ENCODE results near the gene MCM9.
A peak's percentile ranks its signal among the peaks of the same experiment; 100 is the strongest.

MCM9 gene

DNA sequence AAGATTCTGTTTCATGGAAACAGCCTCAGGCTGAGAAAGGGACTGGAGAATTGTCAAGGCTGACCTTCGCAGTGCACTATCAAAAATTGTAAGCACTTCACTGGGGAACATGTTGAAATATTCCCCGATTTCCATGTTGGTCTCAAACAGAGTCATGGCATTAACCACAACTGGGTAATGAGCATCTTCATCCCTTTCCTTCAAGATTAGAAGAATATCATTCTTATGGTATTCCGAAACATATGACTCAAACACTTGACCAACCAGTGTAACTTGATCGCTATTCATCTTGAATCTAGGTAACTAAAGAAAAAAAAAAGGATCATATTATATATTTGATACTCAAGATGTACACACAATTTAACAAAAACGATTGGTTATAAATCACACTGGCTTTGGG lies 3.5 kb downstream of the MCM9 start:
- no peak for DNase-seq

DNA sequence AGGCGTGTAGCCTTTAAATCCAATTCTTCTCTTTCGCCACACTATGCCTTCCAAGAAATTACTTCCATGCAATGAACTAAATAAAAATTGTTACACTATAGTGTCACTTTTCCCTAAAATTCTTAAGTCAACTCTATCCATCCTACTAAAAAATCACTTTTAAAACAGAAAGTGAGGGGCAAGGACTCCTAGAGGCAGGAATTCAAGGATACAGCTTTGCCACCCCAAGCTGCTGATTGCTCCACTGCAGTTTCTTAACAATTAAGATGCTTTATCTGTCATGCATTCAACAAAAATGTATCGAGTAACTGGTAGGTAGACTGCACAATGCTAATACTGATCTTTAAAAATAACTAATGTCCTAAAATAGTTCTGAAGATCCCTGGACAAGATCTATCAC lies 4.3 kb downstream of the MCM9 start:
- no peak for DNase-seq

DNA sequence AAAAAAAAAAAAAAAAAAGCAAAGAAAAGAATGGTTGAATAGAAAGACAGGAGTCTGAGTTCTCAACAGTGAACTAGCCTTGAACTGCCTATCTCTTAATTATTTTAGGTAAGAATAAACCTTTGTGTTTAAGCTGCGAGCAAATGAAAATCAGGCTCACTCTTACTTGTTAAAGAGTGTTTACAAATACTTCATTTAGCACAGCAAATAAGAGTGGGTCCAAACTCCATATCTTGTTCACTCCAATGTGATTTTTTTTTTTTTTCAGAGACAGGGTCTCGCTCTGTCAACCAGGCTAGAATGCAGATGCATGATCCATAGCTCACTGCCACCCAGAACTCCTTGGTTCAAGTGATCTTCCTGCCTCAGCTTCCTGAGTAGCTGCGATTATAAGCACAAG lies 11.9 kb downstream of the MCM9 start:
- no peak for DNase-seq

DNA sequence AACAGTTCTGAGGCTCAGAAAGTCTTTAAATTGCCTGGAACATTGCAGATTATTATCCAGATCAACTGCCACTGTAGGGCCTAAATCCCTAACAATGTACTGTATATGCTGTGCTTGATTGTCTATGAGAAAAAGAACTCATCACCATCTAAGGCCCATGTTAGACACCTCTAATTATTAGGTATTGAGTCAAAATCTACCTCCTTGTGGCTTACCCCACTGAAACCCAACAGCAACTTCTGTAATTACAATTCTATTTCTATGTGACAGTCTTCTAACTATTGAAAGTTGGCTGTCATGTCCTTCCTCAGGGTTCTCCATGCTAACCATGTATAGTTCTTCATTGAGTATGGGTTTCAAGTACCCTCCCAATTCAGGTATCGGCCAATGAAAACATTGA lies 13.9 kb downstream of the MCM9 start:
- no peak for DNase-seq

DNA sequence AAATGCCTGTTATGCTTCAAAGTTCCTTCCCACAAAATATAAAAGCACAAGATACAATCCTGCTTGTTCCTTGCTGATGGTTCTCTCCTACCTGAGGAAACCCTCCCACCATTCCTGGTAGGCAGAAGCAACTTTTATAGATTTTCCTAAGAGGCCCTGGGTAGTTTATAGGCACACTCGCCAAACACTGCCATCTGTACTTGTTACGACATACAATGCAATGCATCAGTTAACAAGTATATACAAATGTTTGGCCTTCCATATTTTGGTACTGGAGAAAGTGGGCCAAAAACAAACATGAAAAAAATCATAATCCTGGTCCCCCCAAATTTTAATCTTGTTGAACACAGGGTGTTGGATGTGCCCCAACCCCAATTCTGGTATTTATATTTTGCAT lies 16.6 kb downstream of the MCM9 start:
- no peak for DNase-seq

DNA sequence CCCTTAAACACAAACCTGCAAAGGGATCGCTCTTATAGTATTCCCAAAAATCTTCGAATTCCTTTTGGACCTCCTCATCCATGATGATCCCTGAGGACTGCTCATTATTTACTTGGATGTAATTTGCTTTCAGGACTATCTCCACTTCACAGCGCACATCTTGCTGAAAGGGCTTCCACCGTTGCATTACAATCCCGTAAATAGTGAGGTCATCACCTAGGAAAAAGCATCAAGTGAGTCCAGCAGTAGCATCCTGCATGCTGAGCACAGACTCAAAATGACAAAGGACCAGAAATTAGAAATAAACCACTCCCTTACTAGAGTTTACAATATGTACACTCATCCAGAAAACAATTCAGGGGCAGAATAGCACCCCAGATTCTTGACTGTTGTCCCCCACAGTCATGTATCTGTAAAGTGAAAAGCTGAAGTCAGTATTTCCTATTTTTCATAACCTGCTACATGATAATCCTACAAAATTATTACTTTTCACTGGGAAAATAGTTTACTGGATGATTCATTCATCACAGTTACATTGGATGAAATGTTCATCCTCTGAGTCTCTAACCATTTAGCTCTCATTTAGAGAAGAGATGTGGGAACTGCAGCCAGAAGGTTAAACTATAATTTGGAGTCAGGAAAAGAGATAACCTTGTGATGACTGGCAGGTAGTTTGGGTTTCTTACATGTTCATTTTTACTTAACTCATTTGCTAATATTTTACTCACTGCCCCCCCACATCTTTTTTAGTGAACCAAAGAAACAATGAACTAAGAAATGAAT lies 17.2 kb downstream of the MCM9 start:
- no peak for DNase-seq

DNA sequence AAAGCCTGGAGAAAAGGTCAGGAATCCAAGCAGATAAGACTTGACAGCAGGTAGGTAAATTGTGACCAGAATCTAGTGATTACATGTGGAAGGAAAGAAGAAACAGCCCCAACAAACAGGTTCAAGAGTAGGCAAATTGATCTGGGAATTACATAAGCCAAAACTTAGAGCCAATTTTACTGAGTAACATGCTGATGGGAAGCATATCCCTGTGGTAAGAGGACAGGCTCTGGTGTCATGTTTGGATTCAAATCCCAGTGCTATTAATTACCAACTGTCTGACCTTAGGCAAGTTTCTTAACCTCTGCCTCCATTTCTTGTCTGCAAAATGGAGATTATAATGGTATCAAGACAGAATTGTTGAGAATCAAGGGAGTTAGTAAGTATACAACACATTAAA lies 20.4 kb downstream of the MCM9 start:
- DNase-seq = no peak

DNA sequence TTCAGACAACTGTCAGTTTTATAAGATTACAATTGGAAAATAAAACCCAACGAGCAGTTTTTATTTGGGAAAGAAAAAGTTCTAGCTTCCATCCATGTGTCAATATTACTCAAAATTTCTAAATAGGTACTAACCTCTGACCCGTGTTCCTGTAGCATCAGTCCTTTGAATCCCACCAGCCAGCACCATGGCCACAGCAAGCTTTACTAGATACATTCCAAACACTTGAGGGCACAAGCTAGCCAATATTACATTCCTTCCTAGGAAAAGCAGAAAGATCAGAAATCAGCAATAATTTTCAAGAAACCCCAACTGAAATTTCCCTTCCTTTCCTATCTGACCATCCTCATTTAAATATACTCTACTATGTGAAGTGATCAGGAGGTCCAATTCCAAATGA lies 21.8 kb downstream of the MCM9 start:
- DNase-seq = no peak

DNA sequence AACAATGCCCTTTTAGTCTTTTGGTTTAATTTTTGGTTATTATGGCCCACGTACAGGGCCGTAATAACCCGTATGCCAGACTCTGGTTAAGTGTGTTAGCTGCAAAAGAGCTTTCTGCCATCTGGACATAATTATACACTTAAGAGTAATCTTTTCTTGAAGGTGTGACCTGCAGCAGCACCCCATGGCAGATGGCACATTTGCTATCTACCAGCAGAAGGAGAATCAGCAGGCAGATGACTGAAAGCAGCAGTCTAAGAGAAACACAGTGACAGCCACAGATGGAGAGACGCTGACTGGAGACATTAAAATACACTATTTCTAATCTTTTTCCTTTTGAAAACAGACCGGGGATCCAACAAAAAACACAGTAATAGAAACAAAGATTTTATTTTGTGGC lies 22.3 kb downstream of the MCM9 start:
- no peak for DNase-seq

DNA sequence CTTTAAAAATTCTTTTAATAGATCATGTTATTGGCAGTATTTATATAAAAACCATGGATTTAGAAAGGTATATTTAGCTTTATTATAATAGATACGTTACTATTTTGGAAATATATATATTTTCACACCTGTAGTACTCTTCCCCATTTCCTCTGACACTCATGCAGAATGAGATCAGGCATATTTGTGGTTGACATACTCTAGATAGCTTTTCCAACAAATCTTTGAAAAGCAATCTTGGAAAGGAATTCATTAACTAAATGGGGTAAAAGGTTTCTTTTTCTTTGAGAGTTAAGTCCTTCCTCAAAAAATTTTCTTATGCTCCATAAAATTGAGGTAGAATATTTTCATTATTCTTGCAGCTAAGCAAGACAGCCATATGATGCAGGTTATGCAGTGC lies 26.5 kb downstream of the MCM9 start:
- DNase-seq = no peak

DNA sequence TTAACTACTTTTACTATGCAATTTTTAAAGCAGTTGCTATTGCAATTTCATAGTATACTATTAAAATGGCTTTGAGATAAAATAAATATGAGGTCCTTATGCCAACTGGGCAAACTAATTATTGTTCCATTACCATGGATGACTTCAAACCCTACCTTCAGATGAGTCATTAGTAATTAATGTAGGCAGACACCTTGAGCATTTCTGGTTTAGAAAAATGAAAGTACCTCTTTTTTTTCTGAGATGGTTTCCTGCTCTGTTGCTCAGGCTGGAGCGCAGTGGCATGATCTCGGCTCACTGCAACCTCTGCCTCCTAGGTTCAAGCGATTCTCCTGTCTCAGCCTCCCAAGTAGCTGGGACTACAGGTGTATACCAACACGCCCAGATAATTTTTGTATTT lies 29.1 kb downstream of the MCM9 start:
- DNase-seq = no peak

DNA sequence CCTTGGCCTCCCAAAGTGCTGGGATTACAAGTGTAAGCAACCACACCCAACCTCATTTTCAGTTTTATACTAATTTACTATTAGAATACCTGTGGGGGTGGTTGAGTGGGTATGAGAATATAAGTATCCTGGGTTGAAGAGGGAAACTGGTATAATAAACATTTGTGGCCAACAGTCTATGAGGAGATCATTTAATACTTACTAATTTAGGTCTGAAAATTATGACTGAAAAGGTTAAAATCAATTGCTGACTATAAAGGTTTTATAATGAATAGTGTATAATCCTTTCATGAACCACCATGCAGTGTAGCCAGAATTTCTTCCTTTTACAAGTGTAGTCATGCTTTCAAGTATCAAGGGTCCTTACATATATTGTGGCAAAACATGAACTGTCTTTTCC lies 29.9 kb downstream of the MCM9 start:
- no peak for DNase-seq

DNA sequence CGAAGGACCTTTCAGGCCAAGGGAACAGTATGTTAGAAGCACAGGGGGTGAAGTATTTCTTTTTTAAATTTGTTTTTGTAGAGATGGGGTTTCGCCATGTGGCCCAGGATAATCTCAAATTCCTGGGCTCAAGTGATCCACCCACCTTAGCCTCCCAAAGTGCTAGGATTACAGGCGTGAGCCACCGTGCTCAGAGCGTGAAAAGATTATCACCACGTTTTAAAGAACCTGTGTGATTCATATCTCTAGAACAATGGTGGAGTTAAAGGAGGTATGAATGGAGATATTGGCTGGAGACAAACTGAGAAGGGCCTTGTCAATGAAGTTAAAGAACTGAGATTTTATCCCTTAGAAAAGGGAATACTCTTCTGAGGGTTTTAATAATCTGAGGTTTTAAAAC lies 31.3 kb downstream of the MCM9 start:
- no peak for DNase-seq

DNA sequence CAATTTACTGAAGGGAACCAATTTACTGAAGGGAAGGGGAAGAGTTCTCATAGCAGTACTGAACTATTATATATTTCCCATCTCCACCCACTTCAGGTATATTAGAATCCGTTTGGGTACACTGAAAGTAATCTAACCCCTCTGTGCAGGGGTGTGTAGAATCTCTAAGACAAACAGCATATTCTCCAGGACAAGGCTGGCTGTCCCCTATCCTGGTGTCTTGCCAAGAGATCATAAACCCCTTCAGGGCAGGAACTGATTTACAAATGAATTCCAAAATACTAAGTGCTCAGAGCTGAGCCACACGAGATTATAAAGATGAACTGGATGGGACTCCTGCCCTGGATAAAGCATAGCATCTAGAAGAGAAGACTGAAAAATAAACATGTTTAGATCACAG lies 31.8 kb downstream of the MCM9 start:
- DNase-seq = no peak

DNA sequence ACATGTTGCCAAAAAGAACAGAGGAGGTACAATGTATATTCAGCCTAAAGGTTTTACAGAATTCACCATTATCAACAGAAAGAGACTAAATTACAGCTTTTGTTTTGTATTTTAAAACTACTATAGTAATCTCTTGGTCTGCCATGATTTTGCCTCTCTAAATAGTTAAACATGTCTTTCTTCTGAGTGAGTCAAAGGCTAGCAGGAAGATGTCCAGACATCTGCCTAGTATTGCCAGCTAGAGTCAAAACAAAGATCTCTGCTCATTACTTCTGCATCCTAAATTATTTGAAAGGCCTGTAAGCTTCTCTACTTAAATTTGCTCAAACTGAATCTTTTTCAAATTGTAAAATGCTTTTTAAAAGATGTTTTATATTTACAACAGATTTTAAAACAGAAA lies 32.2 kb downstream of the MCM9 start:
- peak; percentile 19 for DNase-seq

DNA sequence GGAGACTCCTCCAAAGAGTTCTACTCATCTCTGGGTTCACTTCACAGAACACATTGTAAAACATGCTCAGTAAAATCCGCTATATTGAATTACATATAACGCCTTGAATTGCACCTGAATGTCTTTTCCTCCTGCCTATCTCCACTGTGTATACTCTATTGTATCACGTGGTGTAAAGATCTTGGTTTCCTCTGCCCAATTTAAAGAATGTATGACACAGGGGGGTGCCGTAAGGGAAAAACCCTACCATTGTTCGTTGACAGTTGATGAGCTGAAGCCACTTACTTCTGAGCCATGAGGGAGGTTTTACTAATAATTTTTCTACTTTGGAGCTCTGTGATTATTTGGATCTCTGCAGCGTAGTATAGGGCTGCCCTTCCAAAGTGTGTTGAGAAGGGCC lies 35.0 kb downstream of the MCM9 start:
- no peak for DNase-seq

DNA sequence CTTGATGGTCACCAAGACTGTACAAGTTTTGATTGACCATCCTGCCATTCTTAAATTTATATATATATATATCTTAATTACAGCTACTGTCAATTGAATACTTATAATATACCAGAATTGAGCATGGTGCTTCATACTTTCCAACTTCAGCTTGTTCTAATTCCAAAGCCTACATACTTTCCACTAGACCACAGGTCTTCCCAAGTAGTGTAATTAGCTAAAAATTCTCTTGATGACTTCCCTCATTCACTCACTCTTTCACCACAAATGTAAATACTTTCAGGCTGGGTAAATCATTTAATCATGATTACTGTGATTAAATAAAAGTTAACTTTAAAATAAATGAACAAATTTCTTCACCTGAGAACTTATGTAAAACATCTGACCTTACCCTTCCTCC lies 37.6 kb downstream of the MCM9 start:
- no peak for DNase-seq

DNA sequence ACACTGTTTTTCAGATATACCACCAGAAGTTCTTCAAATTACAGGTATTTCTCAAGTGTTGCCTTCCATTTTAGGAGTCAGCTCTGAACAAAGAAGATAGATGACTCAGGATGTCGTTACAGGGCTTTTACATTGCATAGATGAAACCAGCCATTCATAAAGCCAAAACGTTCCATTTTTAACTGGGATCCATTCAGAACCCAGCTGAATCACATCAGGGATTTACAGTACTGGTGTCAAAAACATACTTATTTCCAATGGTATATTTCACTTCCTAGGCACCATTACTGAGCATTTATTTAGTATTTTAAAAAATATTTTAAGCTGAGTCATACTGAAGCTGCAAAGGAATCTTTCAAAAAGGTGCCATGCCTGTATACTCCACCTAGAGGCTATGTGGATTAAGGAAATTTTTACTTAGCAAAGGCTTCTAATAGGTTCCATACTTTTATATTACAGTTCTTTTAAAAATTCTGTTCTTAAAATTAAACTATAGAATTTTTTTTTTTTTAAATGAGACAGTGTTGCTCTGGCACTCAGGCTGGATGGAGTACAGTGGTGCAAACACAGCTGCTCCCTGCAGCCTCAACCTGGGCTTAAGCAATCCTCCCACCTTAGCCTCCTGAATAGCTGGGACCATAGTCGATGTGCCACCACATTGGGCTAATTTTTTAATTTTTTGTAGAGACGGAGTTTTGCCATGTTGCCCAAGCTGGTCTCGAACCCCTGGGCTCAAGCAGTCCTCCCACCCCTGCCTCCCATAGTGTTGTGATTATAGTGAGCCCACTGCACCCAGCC lies 38.4 kb downstream of the MCM9 start:
- DNase-seq = peak; percentile 54

DNA sequence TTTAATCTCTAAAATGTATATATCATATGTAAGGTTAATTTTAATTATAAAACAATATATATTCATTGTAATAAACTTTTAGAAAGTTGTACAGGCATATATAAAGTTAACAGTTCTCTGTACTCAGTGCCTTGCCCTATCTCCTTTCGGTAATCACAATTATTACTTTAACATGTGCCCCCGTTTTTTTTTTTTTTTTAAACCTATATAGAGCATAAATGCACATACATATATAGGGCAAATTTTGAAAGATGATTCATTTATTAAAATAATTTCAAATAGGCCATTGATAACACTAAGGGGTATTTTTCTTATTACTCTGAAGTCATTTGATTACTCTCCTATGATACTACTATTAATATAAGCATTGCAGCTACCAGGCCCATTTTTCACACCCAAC lies 39.1 kb downstream of the MCM9 start:
- DNase-seq = no peak

DNA sequence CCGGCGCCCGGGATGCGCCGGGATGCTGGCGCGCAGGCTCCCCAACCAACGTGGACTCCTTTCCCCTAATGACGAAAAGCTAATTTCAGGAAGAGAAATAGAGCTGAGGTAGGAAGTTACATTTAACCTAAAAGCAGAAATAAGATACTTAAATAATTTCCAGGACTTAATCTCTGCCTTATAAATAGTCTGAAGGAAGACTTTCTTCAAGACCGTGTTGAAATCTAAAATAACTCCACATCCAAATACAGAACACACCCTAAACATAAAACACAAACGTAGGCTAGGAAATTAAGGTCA lies 39.7 kb downstream of the MCM9 start:
- DNase-seq = no peak

DNA sequence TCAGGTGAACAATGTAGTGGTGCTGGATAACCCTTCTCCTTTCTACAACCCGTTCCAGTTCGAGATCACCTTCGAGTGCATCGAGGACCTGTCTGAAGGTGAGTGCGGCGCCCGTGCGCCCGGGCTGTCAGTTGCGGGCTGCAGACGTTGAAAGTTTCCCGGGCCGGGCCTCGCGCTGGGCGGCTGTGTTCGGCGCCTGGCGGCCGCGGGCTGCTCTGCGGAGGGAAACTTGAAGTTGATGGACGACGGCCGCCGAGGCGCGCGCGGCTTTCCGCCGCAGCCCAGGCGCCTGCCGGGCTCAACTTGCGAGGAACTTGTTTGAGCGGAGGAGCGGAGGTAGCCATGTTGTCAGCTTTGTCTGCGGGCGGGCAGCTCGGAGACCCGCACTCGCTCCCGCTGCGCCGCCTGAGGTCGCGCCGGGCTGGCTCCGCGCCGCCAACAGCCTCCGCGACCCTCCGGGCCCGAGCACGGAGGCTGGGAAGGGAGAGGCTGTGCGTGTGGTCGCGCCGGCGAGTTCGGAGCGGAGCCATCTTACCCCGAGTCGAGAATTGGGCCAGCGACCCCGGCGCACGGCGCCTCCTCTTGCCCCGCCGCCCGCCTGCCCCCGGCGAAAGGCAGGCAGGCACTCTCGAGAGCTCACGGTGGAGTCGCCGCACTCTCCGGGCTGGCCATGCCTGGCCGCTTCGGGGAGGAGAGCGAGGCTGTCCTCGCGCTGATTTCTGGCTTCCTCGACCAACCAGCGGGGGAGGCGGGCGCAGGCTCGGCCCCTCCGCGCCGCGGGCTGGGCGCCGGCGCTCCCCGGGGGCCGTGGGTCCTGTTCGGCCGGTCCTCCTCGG lies 40.3 kb downstream of the MCM9 start:
- DNase-seq = peak; percentile 70

DNA sequence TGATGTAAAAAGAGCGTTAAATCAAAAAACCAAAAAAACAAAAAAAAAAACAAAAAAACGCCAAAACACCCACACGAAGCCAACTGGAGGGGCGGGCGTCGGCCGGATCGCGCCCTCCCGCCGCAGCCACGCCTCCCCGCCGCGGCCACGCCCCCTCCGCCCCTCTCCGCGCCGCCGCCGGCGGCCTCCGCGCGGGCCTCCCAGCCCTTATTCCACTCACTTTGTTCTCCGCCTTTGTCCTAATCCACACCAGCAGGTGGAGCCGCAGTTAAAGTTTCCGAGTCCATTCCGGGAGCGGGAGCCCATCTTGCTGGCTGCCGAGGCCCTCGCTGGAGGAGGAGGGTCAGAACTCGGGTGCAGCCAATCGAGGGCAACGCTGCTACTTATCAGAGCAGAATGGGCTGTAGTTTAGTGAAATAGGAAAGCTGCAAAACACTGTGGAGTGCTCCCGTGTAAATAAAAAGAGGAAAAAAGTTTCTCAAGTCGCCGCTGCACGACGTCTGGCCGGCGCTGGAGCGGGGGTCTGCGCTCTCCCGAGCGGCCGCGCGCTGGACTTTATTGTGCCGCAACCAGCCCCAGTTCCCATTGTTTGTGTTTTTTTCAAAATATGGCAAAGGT lies 41.0 kb downstream of the MCM9 start, which contains the start of gene ASF1A:
ASF1A (plus strand) TSS at position 346 of the 618 bp plus-strand sequence; CDS start at position 608, 262 bp downstream.
- peak; percentile 99 for DNase-seq
